Upper lobe of left lung (tissue), 6 donors: ENCODE results near the gene KCP. TPM values are rescaled to one million over a fixed set of nuclear protein-coding genes. Genes with fewer than 3 reads are reported as not detected.

Experiments used
- ATAC-seq, 2 donors: fragments of 200-7000 bp; cut with Tn5 transposase; one replicate each; pipeline ENCODE4 v1.9.1; 2022; ENCODE audit warnings: mild to moderate bottlenecking in 2 of 2, moderate library complexity in 2 of 2; ENCODE audit not compliant: low FRiP score in 2 of 2
- DNase-seq, 2 donors: peaks; one replicate each; pipeline ENCODE4 v3.0.0-alpha.2; 2019 to 2020
- H3K27ac ChIP-seq, 4 donors: fragments of 200-600 bp; sonication (generic); one replicate each; pipeline ENCODE4 v1.5.1; 2016 to 2019
- H3K27me3 ChIP-seq, 4 donors: fragments of 200-600 bp; sonication (generic); one replicate each; pipeline ENCODE4 v1.5.1; 2017 to 2019
- H3K36me3 ChIP-seq, 4 donors: fragments of 200-600 bp; sonication (generic); one replicate each; pipeline ENCODE4 v1.5.1; 2016 to 2019
- H3K4me1 ChIP-seq, 4 donors: fragments of 200-600 bp; sonication (generic); one replicate each; pipeline ENCODE4 v1.5.1; 2018 to 2019
- H3K4me3 ChIP-seq, 4 donors: fragments of 200-600 bp; sonication (generic); one replicate each; pipeline ENCODE4 v1.5.1; 2017 to 2019; ENCODE audit warnings: mild to moderate bottlenecking in 2 of 4, moderate library complexity in 1 of 4
- H3K9me3 ChIP-seq, 4 donors: fragments of 200-600 bp; sonication (generic); one replicate each; pipeline ENCODE4 v1.5.1; 2018 to 2019
- EP300 ChIP-seq, 4 donors: sonication (generic); formaldehyde crosslinking; IDR thresholded peaks; one replicate each; pipeline ENCODE4 v1.5.1; 2017; ENCODE audit warnings: antibody characterized with exemption in 4 of 4, control low read depth in 2 of 4
- POLR2A ChIP-seq, 4 donors: fragments of 450-650 bp; IDR thresholded peaks; one replicate each; pipeline ENCODE4 v1.5.1; 2016 to 2017; ENCODE audit warnings: antibody characterized with exemption in 4 of 4, mild to moderate bottlenecking in 2 of 4
- POLR2AphosphoS5 ChIP-seq, 2 donors: sonication (generic); formaldehyde crosslinking; IDR thresholded peaks; one replicate each; pipeline ENCODE4 v1.5.1; 2017; ENCODE audit warnings: antibody characterized with exemption in 2 of 2
- WGBS, 2 donors: methylation state at CpG; one replicate each; pipeline ENCODE4 v1.1.5; 2017 to 2018; 5-methylcytosine and 5-hydroxymethylcytosine counted together
- total RNA-seq, 6 donors: library from RNA; depleted of rRNA in 4 of 6; stranded (reverse); fragments of >200 nt in 4 of 6; gene quantifications; one replicate each; pipeline versions ENCODE4 v1.1.0 to v1.2.1, GENCODE V29; 2016 to 2021
- TF ChIP-seq, protein P1 (sequence below), 6 experiments: fragments of 450-650 bp in 4 of 6; fragments of 200-600 bp in 2 of 6; sonication (generic) in 2 of 6; IDR thresholded peaks; one replicate each; pipeline ENCODE4 v1.5.1; 2016 to 2019; ENCODE audit warnings: antibody characterized with exemption in 6 of 6
- donor health status: DM: no; HTN: no; CAD: no; lungs with moderate emphysema.
- donor health status: DM: no; HTN: yes; CAD: no; lungs with severe emphysema.

Gene KCP
- total RNA-seq, 6 donors from 2014 or later = 0.15 to 2.1 (median 1.1) TPM; not detected in 1

DNA sequence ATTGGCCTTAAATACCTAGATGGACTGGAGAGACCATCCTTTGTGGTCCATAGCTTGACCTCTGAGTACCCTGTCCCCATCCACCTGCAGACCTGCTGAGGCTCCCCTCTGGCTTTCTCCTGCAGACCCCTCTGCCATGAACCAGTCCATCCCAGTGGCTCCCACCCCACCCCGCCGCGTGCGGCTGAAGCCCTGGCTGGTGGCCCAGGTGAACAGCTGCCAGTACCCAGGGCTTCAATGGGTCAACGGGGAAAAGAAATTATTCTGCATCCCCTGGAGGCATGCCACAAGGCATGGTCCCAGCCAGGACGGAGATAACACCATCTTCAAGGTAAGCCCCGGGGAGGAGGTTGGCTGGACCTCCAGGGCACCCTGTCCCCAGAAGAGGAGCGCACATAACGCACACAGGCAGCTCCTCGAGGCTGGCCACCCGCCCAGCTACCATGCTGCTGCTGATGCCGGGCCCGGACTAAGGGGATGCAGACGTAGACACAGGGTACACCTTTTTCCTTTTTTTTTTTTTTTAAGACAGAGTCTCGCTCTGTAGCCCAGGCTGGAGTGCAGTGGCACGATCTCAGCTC is 31.5 kb upstream of the KCP start:
- no peak overlapping the region for H3K4me3 ChIP-seq
- DNase-seq (peak in 1 of 2 donors; percentile 75), ATAC-seq (no peak)
- peaks cover 14 to 34% (median 15%) of the 10 kb centered on the region in 4 donors for H3K4me1 ChIP-seq
- TF ChIP-seq POLR2A (IDR thresholded peaks at IDR 0.05) = no peak
- peaks cover 0 to 3% (median 0%) of the 10 kb centered on the region in 4 donors for H3K36me3 ChIP-seq
- H3K27me3 ChIP-seq = no peaks in the 10 kb centered on the region
- no peak overlapping the region for H3K27ac ChIP-seq
- 85 to 89% methylated on average over 14 to 16 of the region's 16 CpGs for WGBS, 2 donors
- H3K9me3 ChIP-seq = no peaks in the 10 kb centered on the region

DNA sequence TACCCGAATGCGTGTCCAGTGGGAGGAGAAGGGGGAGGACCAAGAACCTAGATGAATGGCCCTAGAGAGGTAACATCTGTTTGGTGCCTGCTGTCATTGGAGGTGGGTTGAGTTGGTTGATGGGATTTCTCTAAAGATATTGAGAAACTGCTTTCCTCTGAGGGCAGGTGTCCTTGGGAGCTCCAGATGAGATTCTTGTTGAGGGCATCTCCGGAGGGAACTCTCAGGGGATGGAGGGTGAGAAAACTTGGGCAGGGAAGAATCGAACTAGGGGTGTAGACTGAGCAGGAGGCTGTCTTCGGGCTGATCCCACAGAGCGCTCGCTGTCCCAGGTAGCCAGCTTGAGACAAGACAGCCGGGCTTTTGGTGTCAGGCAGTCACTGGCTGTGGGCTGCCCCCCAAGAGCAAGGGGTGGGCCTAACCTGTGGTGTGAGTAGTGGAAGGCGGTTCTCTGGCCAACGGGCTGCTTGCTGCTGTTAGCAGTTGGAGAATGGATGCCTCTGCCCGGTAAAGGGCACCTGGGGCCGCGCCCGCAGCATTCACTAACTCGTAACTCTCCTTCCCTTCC is 30.9 kb upstream of the KCP start:
- DNase-seq = no peak
- Histone ChIP-seq H3K9me3 (no peaks in the 10 kb centered on the region), H3K4me1 (peaks cover 14 to 34% (median 15%) of the 10 kb centered on the region in 4 donors), H3K36me3 (peaks cover 0 to 3% (median 0%) of the 10 kb centered on the region in 4 donors), H3K27me3 (no peaks in the 10 kb centered on the region), H3K4me3 (peak overlapping the region in 2 of 4 donors; percentile 26 to 65), H3K27ac (peak overlapping the region in 2 of 4 donors; percentile 86 to 88)
- WGBS, 2 donors = 78 to 84% methylated on average over 7 to 15 of the region's 15 CpGs
- TF ChIP-seq POLR2AphosphoS5 (IDR thresholded peaks at IDR 0.05) (no peak), EP300 (IDR thresholded peaks at IDR 0.05) (no peak), POLR2A (IDR thresholded peaks at IDR 0.05) (no peak)
- TF ChIP-seq, protein P1, sequence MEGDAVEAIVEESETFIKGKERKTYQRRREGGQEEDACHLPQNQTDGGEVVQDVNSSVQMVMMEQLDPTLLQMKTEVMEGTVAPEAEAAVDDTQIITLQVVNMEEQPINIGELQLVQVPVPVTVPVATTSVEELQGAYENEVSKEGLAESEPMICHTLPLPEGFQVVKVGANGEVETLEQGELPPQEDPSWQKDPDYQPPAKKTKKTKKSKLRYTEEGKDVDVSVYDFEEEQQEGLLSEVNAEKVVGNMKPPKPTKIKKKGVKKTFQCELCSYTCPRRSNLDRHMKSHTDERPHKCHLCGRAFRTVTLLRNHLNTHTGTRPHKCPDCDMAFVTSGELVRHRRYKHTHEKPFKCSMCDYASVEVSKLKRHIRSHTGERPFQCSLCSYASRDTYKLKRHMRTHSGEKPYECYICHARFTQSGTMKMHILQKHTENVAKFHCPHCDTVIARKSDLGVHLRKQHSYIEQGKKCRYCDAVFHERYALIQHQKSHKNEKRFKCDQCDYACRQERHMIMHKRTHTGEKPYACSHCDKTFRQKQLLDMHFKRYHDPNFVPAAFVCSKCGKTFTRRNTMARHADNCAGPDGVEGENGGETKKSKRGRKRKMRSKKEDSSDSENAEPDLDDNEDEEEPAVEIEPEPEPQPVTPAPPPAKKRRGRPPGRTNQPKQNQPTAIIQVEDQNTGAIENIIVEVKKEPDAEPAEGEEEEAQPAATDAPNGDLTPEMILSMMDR (IDR thresholded peaks at IDR 0.05) = no peak
- no peak for ATAC-seq

DNA sequence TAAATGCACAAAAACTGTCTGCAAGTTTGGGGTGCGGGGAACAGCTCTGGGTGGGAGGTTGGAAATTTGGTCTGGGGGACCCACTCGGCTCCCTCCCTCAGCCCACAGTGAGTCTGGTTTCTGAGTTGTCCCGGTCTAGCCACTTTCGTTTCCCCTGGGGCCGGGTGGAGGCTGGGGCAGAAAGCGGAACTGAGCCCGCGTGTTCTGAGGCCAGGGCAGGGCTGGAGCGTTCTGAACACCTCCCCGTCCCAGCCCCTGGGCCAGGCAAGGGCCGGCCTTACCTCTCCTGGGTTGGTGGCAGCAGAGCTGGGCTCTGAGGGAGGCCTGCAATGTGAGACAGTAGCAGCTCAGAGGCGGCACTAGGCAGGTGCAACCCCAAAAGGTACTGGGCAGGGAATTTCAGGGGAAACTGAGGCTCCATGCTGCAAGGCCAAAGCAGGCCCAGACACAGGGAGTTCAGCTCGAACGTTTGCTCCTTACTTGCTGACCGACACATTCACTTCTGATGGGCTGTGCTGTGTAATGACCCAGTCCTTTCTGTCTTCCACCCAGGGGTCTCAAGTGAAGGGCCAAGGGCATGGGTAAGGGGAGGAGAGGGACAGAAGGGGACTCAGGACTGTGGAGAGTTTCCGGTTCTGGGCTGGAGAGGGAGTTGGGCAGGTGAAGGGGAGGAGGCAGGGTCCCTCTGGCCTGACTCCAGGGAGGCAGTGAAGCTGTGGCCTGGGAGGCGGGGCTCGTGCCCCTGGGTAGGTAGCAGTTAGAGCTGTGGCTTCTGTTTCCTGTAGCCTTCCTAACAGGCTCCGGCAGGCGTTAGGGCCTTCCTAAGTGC is 30.2 kb upstream of the KCP start:
- H3K36me3 ChIP-seq = no peaks in the 10 kb centered on the region
- DNase-seq (peak; percentile 81 to 85), ATAC-seq (peak; percentile 83)
- 43 to 64% methylated on average over 5 to 19 of the region's 20 CpGs for WGBS, 2 donors
- TF ChIP-seq POLR2A (IDR thresholded peaks at IDR 0.05) = peak in 1 of 4 donors; percentile 43
- TF ChIP-seq, protein P1 (IDR thresholded peaks at IDR 0.05) = no peak
- no peak for TF ChIP-seq POLR2AphosphoS5 (IDR thresholded peaks at IDR 0.05)
- peak overlapping the region; percentile 68 to 88 (median 78) for H3K27ac ChIP-seq
- peaks cover 14 to 34% (median 15%) of the 10 kb centered on the region in 4 donors for H3K4me1 ChIP-seq
- peak overlapping the region in 3 of 4 donors; percentile 58 to 66 (median 65) for H3K4me3 ChIP-seq
- no peaks in the 10 kb centered on the region for H3K27me3 ChIP-seq
- H3K9me3 ChIP-seq = no peaks in the 10 kb centered on the region

DNA sequence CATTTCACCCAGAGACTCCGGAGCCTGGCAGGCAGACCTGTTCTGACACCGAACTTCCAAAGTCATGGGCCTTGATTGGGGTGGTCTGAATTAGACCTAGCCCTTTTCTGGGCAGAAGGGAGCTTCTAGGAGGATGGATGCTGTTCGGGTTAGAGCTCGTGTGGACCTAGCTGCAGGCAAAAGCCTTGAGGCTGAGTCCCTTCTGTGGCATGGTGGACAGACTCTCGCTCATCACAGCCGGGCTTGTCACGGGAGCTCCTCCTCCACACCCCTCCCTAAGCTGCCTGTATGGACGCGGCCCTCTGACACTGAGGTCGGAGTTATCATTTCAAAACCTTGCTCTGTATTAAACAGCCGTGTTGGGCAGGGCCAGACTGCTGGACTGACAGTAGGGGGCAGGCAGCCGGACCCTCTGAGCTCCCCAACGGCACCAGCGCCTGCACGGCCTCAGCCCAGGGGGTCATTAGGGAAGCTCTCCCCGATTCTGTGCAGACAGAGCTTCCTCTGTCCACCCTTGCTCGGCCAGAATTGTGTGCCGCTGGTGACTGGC is 29.4 kb upstream of the KCP start:
- 43 to 68% methylated on average over 16 to 18 of the region's 18 CpGs for WGBS, 2 donors
- Histone ChIP-seq H3K4me1 (peaks cover 14 to 34% (median 15%) of the 10 kb centered on the region in 4 donors), H3K9me3 (no peaks in the 10 kb centered on the region), H3K27me3 (no peaks in the 10 kb centered on the region), H3K4me3 (peak overlapping the region in 3 of 4 donors; percentile 58 to 66 (median 65)), H3K27ac (peak overlapping the region; percentile 68 to 88 (median 78)), H3K36me3 (no peaks in the 10 kb centered on the region)
- DNase-seq (no peak), ATAC-seq (peak; percentile 32 to 68)
- no peak for TF ChIP-seq POLR2A (IDR thresholded peaks at IDR 0.05)
- no peak for TF ChIP-seq POLR2AphosphoS5 (IDR thresholded peaks at IDR 0.05)
- TF ChIP-seq EP300 (IDR thresholded peaks at IDR 0.05) = no peak
- TF ChIP-seq, protein P1 (IDR thresholded peaks at IDR 0.05) = no peak
